Esophagus squamous epithelium (tissue), 4 donors: ENCODE data around the gene MICAL3.

Experiments
- POLR2A ChIP-seq, 4 donors: fragments of 450-650 bp; IDR thresholded peaks; one replicate each; pipeline ENCODE4 v1.6.1; 2017; ENCODE audit warnings: antibody characterized with exemption in 4 of 4, mild to moderate bottlenecking in 4 of 4, moderate library complexity in 3 of 4
- TF ChIP-seq, protein P1 (sequence below), 6 experiments: fragments of 450-650 bp in 4 of 6; fragments of 200-600 bp in 2 of 6; sonication (generic) in 2 of 6; IDR thresholded peaks; one replicate each; pipeline ENCODE4 v1.5.1; 2016 to 2019; ENCODE audit warnings: antibody characterized with exemption in 6 of 6, mild to moderate bottlenecking in 4 of 6, moderate library complexity in 4 of 6

DNA sequence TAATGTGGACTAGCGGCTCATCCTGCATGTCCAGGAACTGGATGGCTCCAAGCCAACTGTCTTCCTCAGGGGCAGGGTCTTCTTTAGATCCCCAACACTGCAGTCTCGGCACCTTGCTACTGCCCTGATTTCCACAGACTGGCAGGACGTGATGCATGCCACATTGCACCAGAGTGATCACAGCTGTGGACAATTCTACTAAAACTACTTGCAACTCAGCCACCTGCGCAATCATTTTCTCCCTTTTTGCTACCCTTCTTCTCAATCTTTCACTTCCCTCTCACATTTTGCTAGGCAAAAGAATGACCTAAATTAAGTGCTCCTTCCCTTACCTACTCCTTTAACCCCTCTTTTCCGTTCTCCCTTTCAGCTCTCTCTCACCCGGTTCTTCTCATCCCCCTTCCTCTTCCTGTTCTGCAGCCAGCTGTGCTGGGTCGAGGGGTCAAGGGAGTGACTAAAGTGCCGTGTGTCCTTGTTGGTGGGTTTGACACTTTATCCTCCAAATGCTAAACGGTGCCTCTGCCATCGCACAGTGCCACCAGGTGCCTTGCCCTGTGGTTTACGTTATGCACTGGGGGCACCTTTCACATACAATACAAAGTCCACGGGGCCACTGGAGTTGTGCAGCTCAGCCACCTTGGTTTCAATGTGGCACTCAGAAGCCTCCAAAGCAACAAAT lies 42.0 kb upstream of the MICAL3 start:
- TF ChIP-seq, protein P1, sequence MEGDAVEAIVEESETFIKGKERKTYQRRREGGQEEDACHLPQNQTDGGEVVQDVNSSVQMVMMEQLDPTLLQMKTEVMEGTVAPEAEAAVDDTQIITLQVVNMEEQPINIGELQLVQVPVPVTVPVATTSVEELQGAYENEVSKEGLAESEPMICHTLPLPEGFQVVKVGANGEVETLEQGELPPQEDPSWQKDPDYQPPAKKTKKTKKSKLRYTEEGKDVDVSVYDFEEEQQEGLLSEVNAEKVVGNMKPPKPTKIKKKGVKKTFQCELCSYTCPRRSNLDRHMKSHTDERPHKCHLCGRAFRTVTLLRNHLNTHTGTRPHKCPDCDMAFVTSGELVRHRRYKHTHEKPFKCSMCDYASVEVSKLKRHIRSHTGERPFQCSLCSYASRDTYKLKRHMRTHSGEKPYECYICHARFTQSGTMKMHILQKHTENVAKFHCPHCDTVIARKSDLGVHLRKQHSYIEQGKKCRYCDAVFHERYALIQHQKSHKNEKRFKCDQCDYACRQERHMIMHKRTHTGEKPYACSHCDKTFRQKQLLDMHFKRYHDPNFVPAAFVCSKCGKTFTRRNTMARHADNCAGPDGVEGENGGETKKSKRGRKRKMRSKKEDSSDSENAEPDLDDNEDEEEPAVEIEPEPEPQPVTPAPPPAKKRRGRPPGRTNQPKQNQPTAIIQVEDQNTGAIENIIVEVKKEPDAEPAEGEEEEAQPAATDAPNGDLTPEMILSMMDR (IDR thresholded peaks at IDR 0.05): no peak
- no peak for TF ChIP-seq POLR2A (IDR thresholded peaks at IDR 0.05)
